ENCODE measurements around the gene HSPA1L. TPM values are rescaled to one million over a fixed set of nuclear protein-coding genes. Genes with fewer than 3 reads are reported as not detected.

Gene HSPA1L
- polyA plus RNA-seq, 1 donor from 2014 or later: 2.6 TPM

DNA sequence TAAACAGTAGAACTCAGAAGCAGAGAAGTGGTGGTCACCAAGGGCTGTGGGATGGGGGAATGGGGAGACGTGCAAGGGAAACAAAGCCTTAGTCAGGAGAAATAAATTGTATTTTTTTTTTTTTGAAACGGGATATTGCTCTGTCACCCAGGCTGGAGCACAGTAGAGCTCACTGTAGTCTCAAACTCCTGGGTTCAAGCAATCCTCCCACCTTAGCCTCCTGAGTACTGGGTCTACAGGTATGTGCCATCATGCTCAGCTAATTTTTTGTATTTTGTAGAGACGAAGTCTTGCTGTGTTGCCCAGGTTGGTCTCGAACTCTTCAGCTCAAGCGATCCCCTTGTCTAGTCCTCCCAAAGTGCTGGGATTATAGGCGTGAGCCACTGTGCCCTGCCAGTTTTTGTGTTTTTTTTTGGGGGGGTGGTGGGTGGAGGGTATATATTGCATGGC is 15.8 kb upstream of the HSPA1L start:
- no peaks in the 10 kb centered on the region for H3K9me2 ChIP-seq (ENCODE audit: insufficient read depth, low read length)
- H3K9ac ChIP-seq (ENCODE audit: low read length): peak overlapping the region; percentile 62
- H3K4me3 ChIP-seq (ENCODE audit: low read length): peak overlapping the region; percentile 72
- H2AFZ ChIP-seq (ENCODE audit: low read depth, low read length): no peak overlapping the region
- no peak for TF ChIP-seq MXI1 (conservative IDR thresholded peaks at IDR 0.05; ENCODE audit: poor library complexity, severe bottlenecking)
- TF ChIP-seq TAF1 (IDR thresholded peaks at IDR 0.05; ENCODE audit: low read depth): no peak
- TF ChIP-seq CTCF (IDR thresholded peaks at IDR 0.05; ENCODE audit: poor library complexity, severe bottlenecking): no peak
- no peak for TF ChIP-seq REST (IDR thresholded peaks at IDR 0.05; ENCODE audit: borderline replicate concordance)
- TF ChIP-seq RAD21 (conservative IDR thresholded peaks at IDR 0.05): no peak
- no peaks in the 10 kb centered on the region for H3K27me3 ChIP-seq (ENCODE audit: insufficient read depth, low read depth, low read length)
- peak overlapping the region; percentile 62 for H3K4me2 ChIP-seq (ENCODE audit: low read length)
- no peaks in the 10 kb centered on the region for H3K36me3 ChIP-seq (ENCODE audit: insufficient read depth, low read length)
- no peaks in the 10 kb centered on the region for H4K20me1 ChIP-seq (ENCODE audit: insufficient read depth)
- peaks cover 3% of the 10 kb centered on the region for H3F3A ChIP-seq (ENCODE audit: insufficient read depth, low read length, poor library complexity, severe bottlenecking)
- peaks cover 38% of the 10 kb centered on the region for H3K79me2 ChIP-seq (replicated peaks; ENCODE audit: insufficient read depth, low read length)
- H3K27ac ChIP-seq (ENCODE audit: low read length): no peak overlapping the region
- no peaks in the 10 kb centered on the region for H3K9me3 ChIP-seq (ENCODE audit: low read length)

GRCh38 chr6:31829633-31830283 is 14.7 kb upstream of the HSPA1L start:
- peak overlapping the region; percentile 62 for H3K9ac ChIP-seq (ENCODE audit: low read length)

More at GRCh38 chr6:31829633-31830283, 14.7 kb upstream of the HSPA1L start:
- no peaks in the 10 kb centered on the region for H3K9me3 ChIP-seq (ENCODE audit: low read length)
- H3K9me2 ChIP-seq (ENCODE audit: insufficient read depth, low read length): no peaks in the 10 kb centered on the region
- peaks cover 26% of the 10 kb centered on the region for H3K79me2 ChIP-seq (replicated peaks; ENCODE audit: insufficient read depth, low read length)
- H4K20me1 ChIP-seq (ENCODE audit: insufficient read depth): no peaks in the 10 kb centered on the region
- peak overlapping the region; percentile 49 for H3K27ac ChIP-seq (ENCODE audit: low read length)
- TF ChIP-seq RAD21 (conservative IDR thresholded peaks at IDR 0.05): peak; percentile 78
- peak; percentile 41 for TF ChIP-seq MXI1 (conservative IDR thresholded peaks at IDR 0.05; ENCODE audit: poor library complexity, severe bottlenecking)
- TF ChIP-seq POLR2AphosphoS5 (IDR thresholded peaks at IDR 0.05): no peak
- peak; percentile 78 for TF ChIP-seq CTCF (IDR thresholded peaks at IDR 0.05; ENCODE audit: poor library complexity, severe bottlenecking)
- TF ChIP-seq EZH2 (IDR thresholded peaks at IDR 0.05; ENCODE audit: borderline replicate concordance, insufficient read depth, low read length, poor library complexity, severe bottlenecking): no peak
- TF ChIP-seq EP300 (conservative IDR thresholded peaks at IDR 0.05; ENCODE audit: poor library complexity, severe bottlenecking): no peak
- TF ChIP-seq TAF1 (IDR thresholded peaks at IDR 0.05; ENCODE audit: low read depth): no peak
- TF ChIP-seq REST (IDR thresholded peaks at IDR 0.05; ENCODE audit: borderline replicate concordance): no peak
- TF ChIP-seq SMC3 (conservative IDR thresholded peaks at IDR 0.05; ENCODE audit: poor library complexity): peak; percentile 79
- H3K36me3 ChIP-seq (ENCODE audit: insufficient read depth, low read length): no peaks in the 10 kb centered on the region
- peak overlapping the region; percentile 51 for H2AFZ ChIP-seq (ENCODE audit: low read depth, low read length)
- H3F3A ChIP-seq (ENCODE audit: insufficient read depth, low read length, poor library complexity, severe bottlenecking): peaks cover 3% of the 10 kb centered on the region
- peak overlapping the region; percentile 84 for H3K4me2 ChIP-seq (ENCODE audit: low read length)
- H3K27me3 ChIP-seq (ENCODE audit: insufficient read depth, low read depth, low read length): no peaks in the 10 kb centered on the region
- H3K4me3 ChIP-seq (ENCODE audit: low read length): peak overlapping the region; percentile 72
